ENCODE measurements around the gene DARS1.

DNA sequence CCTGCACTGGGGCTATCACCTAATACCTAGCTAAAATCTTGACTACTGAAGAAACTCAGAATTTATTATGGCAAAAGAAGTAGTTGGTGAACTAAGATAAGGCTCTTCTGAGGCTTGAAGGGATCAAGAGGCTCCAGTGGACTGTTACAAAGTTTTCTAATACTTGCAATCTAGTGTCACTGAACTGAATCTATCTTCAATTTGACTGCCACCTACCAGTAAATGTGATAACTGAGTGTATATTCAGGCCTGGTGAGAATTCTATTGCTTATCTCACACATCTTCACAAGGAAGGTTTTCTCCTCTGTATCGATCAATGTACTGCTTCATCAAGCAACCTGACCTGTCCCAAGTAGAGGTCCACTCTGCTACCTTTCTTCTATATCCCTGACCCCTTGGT lies 40.8 kb downstream of the DARS1 start:
- TF ChIP-seq, protein P1, sequence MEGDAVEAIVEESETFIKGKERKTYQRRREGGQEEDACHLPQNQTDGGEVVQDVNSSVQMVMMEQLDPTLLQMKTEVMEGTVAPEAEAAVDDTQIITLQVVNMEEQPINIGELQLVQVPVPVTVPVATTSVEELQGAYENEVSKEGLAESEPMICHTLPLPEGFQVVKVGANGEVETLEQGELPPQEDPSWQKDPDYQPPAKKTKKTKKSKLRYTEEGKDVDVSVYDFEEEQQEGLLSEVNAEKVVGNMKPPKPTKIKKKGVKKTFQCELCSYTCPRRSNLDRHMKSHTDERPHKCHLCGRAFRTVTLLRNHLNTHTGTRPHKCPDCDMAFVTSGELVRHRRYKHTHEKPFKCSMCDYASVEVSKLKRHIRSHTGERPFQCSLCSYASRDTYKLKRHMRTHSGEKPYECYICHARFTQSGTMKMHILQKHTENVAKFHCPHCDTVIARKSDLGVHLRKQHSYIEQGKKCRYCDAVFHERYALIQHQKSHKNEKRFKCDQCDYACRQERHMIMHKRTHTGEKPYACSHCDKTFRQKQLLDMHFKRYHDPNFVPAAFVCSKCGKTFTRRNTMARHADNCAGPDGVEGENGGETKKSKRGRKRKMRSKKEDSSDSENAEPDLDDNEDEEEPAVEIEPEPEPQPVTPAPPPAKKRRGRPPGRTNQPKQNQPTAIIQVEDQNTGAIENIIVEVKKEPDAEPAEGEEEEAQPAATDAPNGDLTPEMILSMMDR (IDR thresholded peaks at IDR 0.05) = no peak
- TF ChIP-seq POLR2A (IDR thresholded peaks at IDR 0.05) (no peak), EP300 (IDR thresholded peaks at IDR 0.05) (no peak)
